Measurements from ENCODE around the gene DNAH2. TPM values are rescaled to one million over a fixed set of nuclear protein-coding genes. Genes with fewer than 3 reads are reported as not detected.

DNAH2 gene
- total RNA-seq, 1 donor from 2014 or later: 0.04 TPM

- Histone ChIP-seq H3K4me3 (ENCODE audit: low read depth, low read length) (no peak overlapping the region), H3K27me3 (ENCODE audit: control insufficient read depth, insufficient read depth, low read length) (no peaks in the 10 kb centered on the region), H3K36me3 (ENCODE audit: control insufficient read depth, insufficient read depth, low read length) (peaks cover 8% of the 10 kb centered on the region)
- DNase-seq (ENCODE audit: low read depth): no peak
- TF ChIP-seq CTCF (IDR thresholded peaks at IDR 0.05; ENCODE audit: insufficient read depth, low read length, poor library complexity, severe bottlenecking): no peak
Observed at GRCh38 chr17:7848131-7848579, 130.6 kb downstream of the DNAH2 start.

GRCh38 chr17:7848739-7849129 lies 131.2 kb downstream of the DNAH2 start:
- Histone ChIP-seq H3K27me3 (ENCODE audit: control insufficient read depth, insufficient read depth, low read length) (no peaks in the 10 kb centered on the region), H3K36me3 (ENCODE audit: control insufficient read depth, insufficient read depth, low read length) (peaks cover 8% of the 10 kb centered on the region), H3K4me3 (ENCODE audit: low read depth, low read length) (no peak overlapping the region)
- DNase-seq (ENCODE audit: low read depth): no peak
- TF ChIP-seq CTCF (IDR thresholded peaks at IDR 0.05; ENCODE audit: insufficient read depth, low read length, poor library complexity, severe bottlenecking): no peak

GRCh38 chr17:7849130-7849750 lies 131.7 kb downstream of the DNAH2 start:
- H3K4me3 ChIP-seq (ENCODE audit: low read depth, low read length): no peak overlapping the region
- no peak for TF ChIP-seq CTCF (IDR thresholded peaks at IDR 0.05; ENCODE audit: insufficient read depth, low read length, poor library complexity, severe bottlenecking)
- no peaks in the 10 kb centered on the region for H3K27me3 ChIP-seq (ENCODE audit: control insufficient read depth, insufficient read depth, low read length)
- DNase-seq (ENCODE audit: low read depth): no peak
- peaks cover 8% of the 10 kb centered on the region for H3K36me3 ChIP-seq (ENCODE audit: control insufficient read depth, insufficient read depth, low read length)

- no peak for DNase-seq (ENCODE audit: low read depth)
- no peak overlapping the region for H3K4me3 ChIP-seq (ENCODE audit: low read depth, low read length)
- no peaks in the 10 kb centered on the region for H3K27me3 ChIP-seq (ENCODE audit: control insufficient read depth, insufficient read depth, low read length)
- H3K36me3 ChIP-seq (ENCODE audit: control insufficient read depth, insufficient read depth, low read length): peaks cover 8% of the 10 kb centered on the region
- no peak for TF ChIP-seq CTCF (IDR thresholded peaks at IDR 0.05; ENCODE audit: insufficient read depth, low read length, poor library complexity, severe bottlenecking)
Observed at GRCh38 chr17:7849751-7850504, 132.4 kb downstream of the DNAH2 start.

GRCh38 chr17:7850701-7851437 lies 133.3 kb downstream of the DNAH2 start:
- no peak overlapping the region for H3K4me3 ChIP-seq (ENCODE audit: low read depth, low read length)
- DNase-seq (ENCODE audit: low read depth): no peak
- peaks cover 8% of the 10 kb centered on the region for H3K36me3 ChIP-seq (ENCODE audit: control insufficient read depth, insufficient read depth, low read length)
- H3K27me3 ChIP-seq (ENCODE audit: control insufficient read depth, insufficient read depth, low read length): no peaks in the 10 kb centered on the region
- TF ChIP-seq CTCF (IDR thresholded peaks at IDR 0.05; ENCODE audit: insufficient read depth, low read length, poor library complexity, severe bottlenecking): no peak
